Loucy (cell line): ENCODE results near the gene TSPAN33.

Source experiments
- H2AFZ ChIP-seq: fragments of 200-600 bp; sonication (generic); 2 replicates; pipeline ENCODE4 v1.6.0; 2016; ENCODE audit warnings: antibody characterized with exemption, mild to moderate bottlenecking, low read length, moderate library complexity
- H3F3A ChIP-seq: fragments of 200-600 bp; 2 replicates; pipeline ENCODE4 v1.6.0; 2016; ENCODE audit warnings: antibody characterized with exemption, low read depth, mild to moderate bottlenecking
- H3K27me3 ChIP-seq: fragments of 200-600 bp; sonication (generic); 2 replicates; pipeline ENCODE4 v1.6.1; 2014; ENCODE audit warnings: low read length, mild to moderate bottlenecking; ENCODE audit not compliant: insufficient read depth, poor library complexity, severe bottlenecking
- H3K36me3 ChIP-seq: fragments of 200-600 bp; sonication (generic); 2 replicates; pipeline ENCODE4 v1.6.1; 2016; ENCODE audit warnings: low read length; ENCODE audit not compliant: insufficient read depth
- H3K4me1 ChIP-seq: fragments of 200-600 bp; sonication (generic); 2 replicates; pipeline ENCODE4 v1.5.1; 2014; ENCODE audit warnings: low read length, mild to moderate bottlenecking; ENCODE audit not compliant: insufficient read depth, poor library complexity, severe bottlenecking
- H3K4me2 ChIP-seq: fragments of 200-600 bp; sonication (generic); 2 replicates; pipeline ENCODE4 v1.6.0; 2014; ENCODE audit warnings: antibody characterized with exemption, low read length, low read depth, mild to moderate bottlenecking; ENCODE audit not compliant: poor library complexity, severe bottlenecking
- H3K4me3 ChIP-seq: fragments of 200-600 bp; sonication (generic); 2 replicates; pipeline ENCODE4 v1.5.1; 2014; ENCODE audit warnings: low read length, mild to moderate bottlenecking, mixed read lengths; ENCODE audit not compliant: poor library complexity, severe bottlenecking
- H3K79me2 ChIP-seq: fragments of 200-600 bp; sonication (generic); 2 replicates; pipeline ENCODE4 v1.6.1; 2014; ENCODE audit warnings: low read length; ENCODE audit not compliant: insufficient read depth
- H3K9ac ChIP-seq: fragments of 200-600 bp; sonication (generic); 2 replicates; pipeline ENCODE4 v1.6.0; 2014; ENCODE audit warnings: mild to moderate bottlenecking, low read depth, low read length, moderate library complexity; ENCODE audit not compliant: poor library complexity, severe bottlenecking
- H3K9me2 ChIP-seq: fragments of 200-600 bp; sonication (generic); replicated peaks from 2 replicates; pipeline ENCODE4 v1.6.1; 2016; ENCODE audit warnings: low read depth, low read length, mixed read lengths
- H3K9me3 ChIP-seq: fragments of 200-600 bp; sonication (generic); 2 replicates; pipeline ENCODE4 v1.6.1; 2014; ENCODE audit warnings: mild to moderate bottlenecking, antibody characterized with exemption, low read length, low read depth; ENCODE audit not compliant: insufficient read depth
- H4K20me1 ChIP-seq: fragments of 200-600 bp; sonication (generic); 2 replicates; pipeline ENCODE4 v1.6.0; 2014; ENCODE audit warnings: antibody characterized with exemption, low read length, mild to moderate bottlenecking; ENCODE audit not compliant: insufficient read depth, poor library complexity, severe bottlenecking
- EZH2phosphoT487 ChIP-seq: fragments of 200-600 bp; IDR thresholded peaks from 2 replicates; pipeline ENCODE4 v1.6.1; 2018; ENCODE audit warnings: antibody characterized with exemption, mild to moderate bottlenecking, moderate library complexity, borderline replicate concordance
- TF ChIP-seq, protein P1 (sequence below): fragments of 200-600 bp; sonication (generic); conservative IDR thresholded peaks from 2 replicates; pipeline ENCODE4 v1.5.1; 2014; ENCODE audit warnings: mild to moderate bottlenecking, antibody characterized with exemption, low read length

Gene TSPAN33

DNA sequence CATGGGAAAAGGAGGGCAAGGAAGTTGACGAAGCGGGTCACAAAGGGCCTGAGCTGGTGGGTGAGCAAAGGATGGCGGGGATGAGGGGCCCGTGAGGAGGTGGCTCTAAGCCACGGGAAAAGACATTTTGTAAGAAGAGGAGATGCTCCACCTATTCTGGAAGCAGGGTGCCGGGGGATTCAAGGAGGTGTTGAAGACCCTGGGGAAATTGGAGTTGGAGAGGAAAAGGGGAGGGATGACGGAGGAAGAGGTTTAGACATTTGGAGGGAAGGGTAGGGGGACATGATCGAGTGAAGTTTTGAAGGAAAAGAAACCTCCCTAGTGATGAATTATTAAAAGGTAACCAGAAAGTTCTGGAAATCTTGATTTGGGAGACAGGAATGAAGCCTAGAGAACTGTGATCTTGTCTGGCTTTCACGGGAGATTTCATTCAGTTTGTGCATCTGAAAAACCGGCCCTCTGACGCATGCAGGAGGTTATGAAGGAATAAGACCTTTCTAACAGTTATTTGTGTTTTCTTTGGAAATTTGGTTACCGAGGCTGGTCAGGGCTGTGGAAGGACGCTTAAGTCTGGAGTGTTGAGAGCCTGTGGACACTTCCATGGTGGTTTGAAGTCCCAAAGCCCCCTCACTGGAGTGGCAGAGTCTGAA is 45.3 kb downstream of the TSPAN33 start:
- H3K9ac ChIP-seq = peak overlapping the region; percentile 83
- H3K4me3 ChIP-seq = peak overlapping the region; percentile 89
- no peaks in the 10 kb centered on the region for H3K9me2 ChIP-seq
- peak overlapping the region; percentile 98 for H3K4me2 ChIP-seq
- H3K9me3 ChIP-seq = no peaks in the 10 kb centered on the region
- no peaks in the 10 kb centered on the region for H3K36me3 ChIP-seq
- peaks cover 31% of the 10 kb centered on the region; the same call in 1 of the 2 replicates for H3K79me2 ChIP-seq
- H2AFZ ChIP-seq = peak overlapping the region; percentile 96; the same call in 1 of the 2 replicates
- no peaks in the 10 kb centered on the region; the same call in 1 of the 2 replicates for H3F3A ChIP-seq
- no peak for TF ChIP-seq EZH2phosphoT487
- TF ChIP-seq, protein P1, sequence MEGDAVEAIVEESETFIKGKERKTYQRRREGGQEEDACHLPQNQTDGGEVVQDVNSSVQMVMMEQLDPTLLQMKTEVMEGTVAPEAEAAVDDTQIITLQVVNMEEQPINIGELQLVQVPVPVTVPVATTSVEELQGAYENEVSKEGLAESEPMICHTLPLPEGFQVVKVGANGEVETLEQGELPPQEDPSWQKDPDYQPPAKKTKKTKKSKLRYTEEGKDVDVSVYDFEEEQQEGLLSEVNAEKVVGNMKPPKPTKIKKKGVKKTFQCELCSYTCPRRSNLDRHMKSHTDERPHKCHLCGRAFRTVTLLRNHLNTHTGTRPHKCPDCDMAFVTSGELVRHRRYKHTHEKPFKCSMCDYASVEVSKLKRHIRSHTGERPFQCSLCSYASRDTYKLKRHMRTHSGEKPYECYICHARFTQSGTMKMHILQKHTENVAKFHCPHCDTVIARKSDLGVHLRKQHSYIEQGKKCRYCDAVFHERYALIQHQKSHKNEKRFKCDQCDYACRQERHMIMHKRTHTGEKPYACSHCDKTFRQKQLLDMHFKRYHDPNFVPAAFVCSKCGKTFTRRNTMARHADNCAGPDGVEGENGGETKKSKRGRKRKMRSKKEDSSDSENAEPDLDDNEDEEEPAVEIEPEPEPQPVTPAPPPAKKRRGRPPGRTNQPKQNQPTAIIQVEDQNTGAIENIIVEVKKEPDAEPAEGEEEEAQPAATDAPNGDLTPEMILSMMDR = no peak
- H3K27me3 ChIP-seq = no peaks in the 10 kb centered on the region
- peaks cover 37% of the 10 kb centered on the region for H3K4me1 ChIP-seq
- peaks cover 9% of the 10 kb centered on the region for H4K20me1 ChIP-seq

DNA sequence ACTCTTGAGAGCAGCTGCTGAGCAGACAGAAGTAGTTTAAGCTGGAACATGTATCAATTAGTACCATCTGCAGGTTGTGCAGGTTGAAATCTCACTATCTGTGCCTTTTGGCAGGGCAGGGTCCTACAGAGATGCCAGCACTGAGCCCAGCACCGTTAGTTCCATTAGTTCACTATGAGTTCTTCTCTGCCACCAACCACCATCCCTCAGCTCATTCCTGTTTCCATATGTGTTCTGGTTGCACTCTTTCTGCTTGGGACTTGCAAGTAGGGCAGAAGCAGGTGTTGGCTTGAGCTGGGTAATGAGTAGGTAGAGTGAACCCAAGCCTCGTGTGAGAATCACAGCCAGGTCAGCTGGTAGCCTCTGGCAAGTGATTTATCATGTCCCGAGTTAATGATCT is 46.8 kb downstream of the TSPAN33 start:
- H3K9ac ChIP-seq = no peak overlapping the region
- H3K27me3 ChIP-seq = no peaks in the 10 kb centered on the region
- H3K79me2 ChIP-seq = peaks cover 31% of the 10 kb centered on the region; the same call in 1 of the 2 replicates
- H3F3A ChIP-seq = no peaks in the 10 kb centered on the region; the same call in 1 of the 2 replicates
- H3K4me2 ChIP-seq = peak overlapping the region; percentile 98
- peaks cover 37% of the 10 kb centered on the region for H3K4me1 ChIP-seq
- H3K9me3 ChIP-seq = no peaks in the 10 kb centered on the region
- no peaks in the 10 kb centered on the region for H3K36me3 ChIP-seq
- H2AFZ ChIP-seq = no peak overlapping the region
- H4K20me1 ChIP-seq = peaks cover 9% of the 10 kb centered on the region
- TF ChIP-seq, protein P1 = no peak
- TF ChIP-seq EZH2phosphoT487 = no peak
- H3K9me2 ChIP-seq = no peaks in the 10 kb centered on the region
- H3K4me3 ChIP-seq = peak overlapping the region; percentile 22

DNA sequence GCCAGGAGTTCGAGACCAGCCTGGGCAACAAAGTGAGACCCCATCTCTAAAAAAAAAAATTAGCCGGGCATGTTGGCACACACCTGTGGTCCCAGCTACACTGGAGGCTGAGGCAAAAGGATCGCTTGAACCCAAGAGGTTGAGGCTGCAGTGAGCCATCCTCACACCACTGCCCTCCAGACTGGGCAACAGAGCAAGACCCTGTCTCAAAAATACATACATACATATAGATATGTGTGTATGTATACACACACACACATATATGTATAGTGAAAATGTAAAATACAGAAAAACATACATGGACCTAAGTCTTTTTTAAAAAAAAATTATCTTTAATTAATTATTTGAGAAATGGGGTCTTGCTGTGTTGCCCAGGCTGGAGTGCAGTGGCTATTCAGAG is 49.4 kb downstream of the TSPAN33 start:
- no peaks in the 10 kb centered on the region for H3F3A ChIP-seq
- peaks cover 31% of the 10 kb centered on the region; the same call in 1 of the 2 replicates for H3K79me2 ChIP-seq
- no peaks in the 10 kb centered on the region for H3K27me3 ChIP-seq
- H3K9me2 ChIP-seq = no peaks in the 10 kb centered on the region
- H3K4me1 ChIP-seq = peaks cover 30% of the 10 kb centered on the region
- no peak overlapping the region for H3K4me3 ChIP-seq
- no peaks in the 10 kb centered on the region for H3K9me3 ChIP-seq
- H4K20me1 ChIP-seq = peaks cover 9% of the 10 kb centered on the region
- no peak overlapping the region for H3K4me2 ChIP-seq
- TF ChIP-seq, protein P1 = no peak
- TF ChIP-seq EZH2phosphoT487 = no peak
- H3K9ac ChIP-seq = no peak overlapping the region
- no peak overlapping the region for H2AFZ ChIP-seq
- no peaks in the 10 kb centered on the region for H3K36me3 ChIP-seq
